HepG2 (cell line): Measurements from ENCODE around the gene RNU6-8. TPM values are rescaled to one million over a fixed set of nuclear protein-coding genes. Genes with fewer than 3 reads are reported as not detected.

Experiments used
- ATAC-seq: fragments of 200-7000 bp; cut with Tn5 transposase; 3 replicates; pipeline ENCODE4 v1.9.1; 2020; ENCODE audit warnings: mild to moderate bottlenecking, moderate library complexity
- BruUV-seq: library from RNA; stranded (reverse); fragments of 400-500 nt; replicated peaks from 2 replicates; lab custom pipeline; 2021; lab: Mats Ljungman, UMichigan
- CTCF ChIA-PET: fragments of 300-600 bp; formaldehyde crosslinking; extraction: SDS; loops from one replicate; lab custom pipeline; 2021; ENCODE audit warnings: low total read pairs, inconsistent platforms, low intra/inter-chr PET ratio; lab: Yijun Ruan, JAX
- POLR2A ChIA-PET: fragments of 350-600 bp; sonication (Branson Sonifier 250); formaldehyde crosslinking; loops from one replicate; lab custom pipeline; 2020; ENCODE audit warnings: antibody characterized with exemption, inconsistent platforms; lab: Yijun Ruan, JAX
- DNase-seq: peaks from one replicate; pipeline ENCODE4 v3.0.0-alpha.2; 2015; ENCODE audit warnings: low spot score
- FAIRE-seq: peaks from 3 replicates; lab custom pipeline; 2011; peaks lifted over from hg19 to GRCh38; lab: Jason Lieb, UNC
- H2AFZ ChIP-seq: one replicate; pipeline ENCODE4 v1.6.1; 2011; ENCODE audit warnings: low read length, inconsistent platforms
- H3K27ac ChIP-seq: fragments of 300-600 bp; 3 replicates; pipeline ENCODE4 v1.8.0; 2011; ENCODE audit warnings: mixed run types, mild to moderate bottlenecking, mixed read lengths, low read length, inconsistent platforms; ENCODE audit not compliant: insufficient read depth; ENCODE audit errors: extremely low read length
- H3K27me3 ChIP-seq, 2 experiments: fragments of 200-600 bp in 1 of 2; 2 replicates in 1 of 2; 3 replicates in 1 of 2; pipeline versions ENCODE4 v1.6.0 to v1.8.0; 2011; ENCODE audit warnings: low read length in 2 of 2, mild to moderate bottlenecking in 2 of 2, moderate library complexity in 2 of 2, inconsistent platforms in 1 of 2; ENCODE audit not compliant: insufficient read depth in 2 of 2, control insufficient read depth in 1 of 2
- H3K36me3 ChIP-seq, 2 experiments: fragments of 200-600 bp in 1 of 2; replicated peaks in 1 of 2; 2 replicates in 1 of 2; 3 replicates in 1 of 2; pipeline versions ENCODE4 v1.5.1 to v1.8.0; 2011; ENCODE audit warnings: low read length in 2 of 2, inconsistent platforms in 1 of 2; ENCODE audit not compliant: insufficient read depth in 2 of 2, control insufficient read depth in 1 of 2
- H3K4me1 ChIP-seq: 2 replicates; pipeline ENCODE4 v1.5.1; 2012; ENCODE audit warnings: low read length, inconsistent platforms; ENCODE audit not compliant: insufficient read depth
- H3K4me2 ChIP-seq: 2 replicates; pipeline ENCODE4 v1.6.0; 2011; ENCODE audit warnings: low read depth, low read length, inconsistent platforms
- H3K4me3 ChIP-seq, 3 experiments: fragments of 200-600 bp in 1 of 3; sonication (generic), shearing (Covaris generic) in 1 of 3; replicated peaks in 1 of 3; 2 replicates each; pipeline ENCODE4 v1.5.1; 2011 to 2016; ENCODE audit warnings: low read length in 3 of 3, inconsistent platforms in 2 of 3, low read depth in 2 of 3, mild to moderate bottlenecking in 2 of 3, control low read depth in 1 of 3, mixed read lengths in 1 of 3; ENCODE audit not compliant: insufficient read depth in 1 of 3
- H3K79me2 ChIP-seq: one replicate; pipeline ENCODE4 v1.6.1; 2011; ENCODE audit warnings: low read length, inconsistent platforms; ENCODE audit not compliant: insufficient read depth
- H3K9ac ChIP-seq: 2 replicates; pipeline ENCODE4 v1.6.0; 2011; ENCODE audit warnings: mild to moderate bottlenecking, low read depth, low read length, inconsistent platforms; ENCODE audit not compliant: insufficient read depth
- H3K9me3 ChIP-seq: 2 replicates; pipeline ENCODE4 v1.5.1; 2012; ENCODE audit warnings: mild to moderate bottlenecking, low read length
- H4K20me1 ChIP-seq: 2 replicates; pipeline ENCODE4 v1.6.0; 2011; ENCODE audit warnings: inconsistent platforms, mild to moderate bottlenecking, low read length, moderate library complexity; ENCODE audit not compliant: insufficient read depth
- CSRNP2 ChIP-seq: sonication (generic); formaldehyde crosslinking; conservative IDR thresholded peaks from 2 replicates; pipeline ENCODE4 v1.8.0; 2022; ENCODE audit warnings: low read depth, missing genetic modification reagents
- DNMT1 ChIP-seq: sonication (generic); formaldehyde crosslinking; IDR thresholded peaks from 2 replicates; pipeline ENCODE4 v1.5.1; 2020; ENCODE audit warnings: mild to moderate bottlenecking, missing genetic modification reagents
- E2F1 ChIP-seq: sonication (generic); formaldehyde crosslinking; IDR thresholded peaks from 2 replicates; pipeline ENCODE4 v1.5.0; 2020; ENCODE audit warnings: missing genetic modification reagents
- HOMEZ ChIP-seq: IDR thresholded peaks from 2 replicates; pipeline ENCODE4 v1.6.1; 2016; ENCODE audit warnings: low read depth
- KDM1A ChIP-seq: IDR thresholded peaks from 2 replicates; pipeline ENCODE4 v1.6.1; 2016; ENCODE audit warnings: missing compliant biosample characterization
- MIER2 ChIP-seq: IDR thresholded peaks from 2 replicates; pipeline ENCODE4 v1.6.1; 2016; ENCODE audit warnings: missing biosample characterization, missing genetic modification reagents
- NCOA5 ChIP-seq: sonication (generic); formaldehyde crosslinking; IDR thresholded peaks from 2 replicates; pipeline ENCODE4 v1.4.0; 2020; ENCODE audit warnings: missing genetic modification reagents
- NFIC ChIP-seq: IDR thresholded peaks from 2 replicates; pipeline ENCODE4 v1.6.1; 2012; ENCODE audit warnings: mild to moderate bottlenecking, low read length, inconsistent platforms
- NFYB ChIP-seq: sonication (generic); formaldehyde crosslinking; IDR thresholded peaks from 2 replicates; pipeline ENCODE4 v1.4.0; 2020; ENCODE audit warnings: missing genetic modification reagents
- SCMH1 ChIP-seq: sonication (generic); formaldehyde crosslinking; IDR thresholded peaks from 2 replicates; pipeline ENCODE4 v1.9.0; 2021; ENCODE audit warnings: missing genetic modification reagents, mild to moderate bottlenecking, borderline replicate concordance
- SPEN ChIP-seq: sonication (generic); formaldehyde crosslinking; IDR thresholded peaks from 2 replicates; pipeline ENCODE4 v1.5.1; 2020; ENCODE audit warnings: low read depth, mild to moderate bottlenecking, missing genetic modification reagents
- TFE3 ChIP-seq: IDR thresholded peaks from 2 replicates; pipeline ENCODE4 v1.6.1; 2016
- ZFP62 ChIP-seq: sonication (generic); formaldehyde crosslinking; IDR thresholded peaks from 2 replicates; pipeline ENCODE4 v1.4.0; 2020; ENCODE audit warnings: missing genetic modification reagents
- ZNF101 ChIP-seq: sonication (generic); formaldehyde crosslinking; IDR thresholded peaks from 2 replicates; pipeline ENCODE4 v1.4.0; 2020; ENCODE audit warnings: mild to moderate bottlenecking, low read depth, missing genetic modification reagents, borderline replicate concordance
- ZNF598 ChIP-seq: sonication (generic); formaldehyde crosslinking; IDR thresholded peaks from 2 replicates; pipeline ENCODE4 v1.5.1; 2020; ENCODE audit warnings: mild to moderate bottlenecking, missing genetic modification reagents, borderline replicate concordance
- ZNF678 ChIP-seq: sonication (generic); formaldehyde crosslinking; IDR thresholded peaks from 2 replicates; pipeline ENCODE4 v1.4.0; 2020; ENCODE audit warnings: mild to moderate bottlenecking, missing genetic modification reagents
- WGBS: methylation state at CpG from one replicate; pipeline ENCODE4 v1.1.6; 2017; ENCODE audit warnings: low lambda C conversion rate; 5-methylcytosine and 5-hydroxymethylcytosine counted together
- in situ Hi-C: cut with HindIII; loops from 2 replicates; pipeline ENCODE4 v1.10.0; 2017; ENCODE audit warnings: low pct_unique_long_range_greater_than_20kb; ENCODE audit not compliant: extremely low pct_ligation_motif_present
- intact Hi-C: fragments of 100-400 bp; cut with micrococcal nuclease; formaldehyde crosslinking; loops from one replicate; pipeline ENCODE4 v1.10.0; 2022; ENCODE audit not compliant: unreplicated experiment
- polyA plus RNA-seq, 8 experiments: library from polyadenylated mRNA; depleted of rRNA in 3 of 8; stranded (reverse) in 7 of 8; unstranded in 1 of 8; fragments of >200 nt; fragmentation: Illumina TruSeq in 4 of 8; extraction: Trizol in 4 of 8; gene quantifications; 2 replicates each; pipeline versions ENCODE4 v1.2.1 to v1.2.3, GENCODE V29; 2011 to 2016; ENCODE audit warnings: low read depth in 4 of 8, missing spikeins in 1 of 8, mixed read lengths in 1 of 8; ENCODE audit not compliant: insufficient read depth in 1 of 8
- total RNA-seq, 5 experiments: library from RNA; depleted of rRNA; stranded (reverse); fragments of >200 nt; fragmentation: Illumina TruSeq; extraction: Trizol; gene quantifications; 2 replicates each; pipeline ENCODE4 v1.2.3, GENCODE V29; 2016; ENCODE audit warnings: low read depth in 1 of 5

The RNU6-8 gene
- total and polyA plus RNA-seq, 2 of the 13 experiments (the other 11 are each of a cell fraction or from before 2014, with no cell fraction given) = under 0.01 TPM; not detected in 1

GRCh38 chr14:32232481-32232880 lies 29.4 kb upstream of the RNU6-8 start:
- intact Hi-C loops = no loop called here
- in situ Hi-C loops = no loop called here
- POLR2A ChIA-PET = no interaction called here

More at GRCh38 chr14:32232481-32232880, 29.4 kb upstream of the RNU6-8 start:
- no TSS peak for BruUV-seq
- Histone ChIP-seq H2AFZ (no peak overlapping the region), H3K36me3 (no peaks in the 10 kb centered on the region), H3K27ac (no peak overlapping the region), H3K4me3 (no peak overlapping the region), H3K79me2 (no peaks in the 10 kb centered on the region), H3K9ac (no peak overlapping the region), H3K4me2 (no peak overlapping the region), H3K4me1 (no peaks in the 10 kb centered on the region), H3K9me3 (no peaks in the 10 kb centered on the region), H4K20me1 (no peaks in the 10 kb centered on the region), H3K27me3 (no peaks in the 10 kb centered on the region)
- TF ChIP-seq CSRNP2 (CRISPR knock-in tag) (no peak), HOMEZ (CRISPR knock-in tag) (no peak), SPEN (CRISPR knock-in tag) (no peak), MIER2 (CRISPR knock-in tag) (no peak), ZNF678 (CRISPR knock-in tag) (no peak), ZNF101 (no peak), ZFP62 (CRISPR knock-in tag) (no peak), NFIC (no peak), SCMH1 (CRISPR knock-in tag) (no peak), NFYB (CRISPR knock-in tag) (no peak), ZNF598 (CRISPR knock-in tag) (no peak), DNMT1 (no peak), E2F1 (CRISPR knock-in tag) (no peak), NCOA5 (CRISPR knock-in tag) (no peak), KDM1A (no peak), TFE3 (CRISPR knock-in tag) (no peak)
- DNase-seq = no peak
- no peak; the same call in 2 of the 3 replicates for ATAC-seq
- WGBS = 0% methylated on average over 1 of the region's 1 CpG
- CTCF ChIA-PET = no interaction called here
- FAIRE-seq = no peak
